ENCODE data around the gene SKI.

DNA sequence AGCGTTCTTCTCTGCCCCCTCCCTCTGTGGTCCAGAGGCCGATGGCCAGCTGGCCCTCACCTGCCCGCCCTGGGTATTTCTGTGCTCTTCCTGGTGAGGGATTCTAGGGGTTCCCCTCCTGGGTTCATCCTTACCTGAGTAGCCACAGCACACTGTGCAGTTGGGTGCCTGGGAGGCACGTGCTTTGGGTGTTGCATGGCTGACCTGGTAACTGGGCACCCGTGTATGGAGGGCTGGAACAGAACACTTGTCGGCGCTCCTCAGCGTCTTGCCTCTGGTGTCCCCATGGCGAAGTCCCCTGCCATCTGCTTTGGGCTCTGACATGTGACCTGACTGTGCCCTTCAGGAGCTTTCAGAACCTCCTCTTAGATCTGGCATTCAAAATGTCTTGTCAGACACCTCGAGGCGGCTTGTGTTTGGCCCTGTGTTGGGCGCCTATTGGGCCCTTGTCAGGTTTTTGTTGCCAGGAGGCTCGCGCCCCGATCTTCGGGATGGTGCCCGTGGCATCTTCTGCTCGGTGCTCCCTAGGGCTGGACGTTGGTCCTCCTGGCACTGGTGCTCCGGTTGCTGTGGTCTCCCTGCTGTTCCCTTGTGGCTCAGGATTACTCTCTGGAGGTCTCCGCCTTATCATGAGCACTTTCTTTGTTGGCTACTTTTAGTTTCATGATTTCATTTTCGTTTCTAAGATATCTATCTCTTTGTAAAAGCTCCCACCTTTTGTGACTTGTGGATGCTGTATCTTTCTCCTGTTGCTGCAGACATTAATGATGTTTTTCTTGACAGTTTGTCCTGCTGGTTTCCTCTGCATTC, 28.5 kb downstream of the SKI start:
- TF ChIP-seq, protein P1, sequence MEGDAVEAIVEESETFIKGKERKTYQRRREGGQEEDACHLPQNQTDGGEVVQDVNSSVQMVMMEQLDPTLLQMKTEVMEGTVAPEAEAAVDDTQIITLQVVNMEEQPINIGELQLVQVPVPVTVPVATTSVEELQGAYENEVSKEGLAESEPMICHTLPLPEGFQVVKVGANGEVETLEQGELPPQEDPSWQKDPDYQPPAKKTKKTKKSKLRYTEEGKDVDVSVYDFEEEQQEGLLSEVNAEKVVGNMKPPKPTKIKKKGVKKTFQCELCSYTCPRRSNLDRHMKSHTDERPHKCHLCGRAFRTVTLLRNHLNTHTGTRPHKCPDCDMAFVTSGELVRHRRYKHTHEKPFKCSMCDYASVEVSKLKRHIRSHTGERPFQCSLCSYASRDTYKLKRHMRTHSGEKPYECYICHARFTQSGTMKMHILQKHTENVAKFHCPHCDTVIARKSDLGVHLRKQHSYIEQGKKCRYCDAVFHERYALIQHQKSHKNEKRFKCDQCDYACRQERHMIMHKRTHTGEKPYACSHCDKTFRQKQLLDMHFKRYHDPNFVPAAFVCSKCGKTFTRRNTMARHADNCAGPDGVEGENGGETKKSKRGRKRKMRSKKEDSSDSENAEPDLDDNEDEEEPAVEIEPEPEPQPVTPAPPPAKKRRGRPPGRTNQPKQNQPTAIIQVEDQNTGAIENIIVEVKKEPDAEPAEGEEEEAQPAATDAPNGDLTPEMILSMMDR (IDR thresholded peaks at IDR 0.05; ENCODE audit: low read length), result no peak
- TF ChIP-seq EZH2 (IDR thresholded peaks at IDR 0.05; ENCODE audit: borderline replicate concordance, low read length), result no peak

Data from OCI-LY1 (cell line).